Endothelial cell of umbilical vein (primary cell): ENCODE results near the gene USHBP1.
A peak's percentile ranks its signal among the peaks of the same experiment; 100 is the strongest.

ENCODE experiments used
- JUN ChIP-seq: IDR thresholded peaks from 2 replicates; pipeline ENCODE4 v1.6.1; 2011; ENCODE audit warnings: borderline replicate concordance, low read depth; ENCODE audit not compliant: insufficient read length, insufficient read depth
- POLR2A ChIP-seq: IDR thresholded peaks from 2 replicates; pipeline ENCODE4 v1.6.1; 2012; ENCODE audit warnings: low read depth, mild to moderate bottlenecking, control low read depth, low read length
- POLR2AphosphoS5 ChIP-seq: IDR thresholded peaks from 2 replicates; pipeline ENCODE4 v1.6.1; 2012; ENCODE audit warnings: low read depth, mild to moderate bottlenecking, control low read depth, low read length, moderate library complexity; ENCODE audit not compliant: insufficient read depth
- TF ChIP-seq, protein P1 (sequence below), 2 donors: IDR thresholded peaks; 1 replicate in 1 of 2; 2 replicates in 1 of 2; pipeline ENCODE4 v1.5.1; 2011; ENCODE audit warnings: low read length in 2 of 2, mild to moderate bottlenecking in 2 of 2, moderate library complexity in 2 of 2, control low read depth in 1 of 2, inconsistent platforms in 1 of 2, low read depth in 1 of 2; ENCODE audit not compliant: insufficient read depth in 1 of 2; ENCODE audit errors: extremely low read depth in 1 of 2
- TF ChIP-seq, protein P2 (sequence below): IDR thresholded peaks from 2 replicates; pipeline ENCODE4 v1.6.1; 2011; ENCODE audit not compliant: insufficient read depth, insufficient read length

DNA sequence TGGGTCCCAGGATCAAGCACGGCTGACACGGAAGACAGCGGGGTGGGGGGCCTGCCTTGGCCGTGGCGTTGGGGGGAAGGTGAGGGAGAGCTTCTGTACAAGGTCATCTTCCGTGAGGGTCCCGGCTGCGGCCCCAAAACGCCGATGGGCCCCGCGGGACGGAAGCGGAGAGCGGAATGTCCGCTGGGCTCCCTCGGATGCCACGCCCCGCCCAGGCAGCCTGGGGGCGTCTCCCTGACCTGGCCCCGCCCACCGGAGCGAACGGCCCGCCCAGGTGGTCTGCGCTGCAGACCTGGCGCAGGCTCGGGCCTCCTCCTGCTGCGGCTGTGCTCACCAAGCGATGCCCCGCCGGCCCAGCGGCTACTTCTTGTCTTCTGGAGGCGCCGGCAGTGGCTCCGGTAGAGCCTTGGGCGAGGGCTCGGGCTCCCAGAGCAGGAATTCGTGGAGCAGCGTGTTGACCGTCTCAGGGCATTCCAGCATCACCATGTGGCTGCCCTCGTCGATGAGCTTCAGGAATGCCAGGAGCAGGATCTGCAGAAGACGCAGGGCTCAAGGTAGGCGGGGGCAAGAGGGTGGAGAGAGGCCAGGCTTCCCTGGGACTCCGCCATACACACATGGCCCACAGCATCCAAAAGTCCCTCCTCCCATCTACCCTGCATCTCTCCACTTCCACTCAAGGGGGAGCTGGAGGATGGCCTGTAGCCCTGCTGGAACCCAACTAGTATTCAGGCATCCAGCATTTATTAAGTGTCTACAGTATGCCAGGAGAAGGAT lies 27.9 kb upstream of the USHBP1 start:
- TF ChIP-seq POLR2A (peak; percentile 82), POLR2AphosphoS5 (peak; percentile 80), JUN (no peak)
- TF ChIP-seq, protein P1, sequence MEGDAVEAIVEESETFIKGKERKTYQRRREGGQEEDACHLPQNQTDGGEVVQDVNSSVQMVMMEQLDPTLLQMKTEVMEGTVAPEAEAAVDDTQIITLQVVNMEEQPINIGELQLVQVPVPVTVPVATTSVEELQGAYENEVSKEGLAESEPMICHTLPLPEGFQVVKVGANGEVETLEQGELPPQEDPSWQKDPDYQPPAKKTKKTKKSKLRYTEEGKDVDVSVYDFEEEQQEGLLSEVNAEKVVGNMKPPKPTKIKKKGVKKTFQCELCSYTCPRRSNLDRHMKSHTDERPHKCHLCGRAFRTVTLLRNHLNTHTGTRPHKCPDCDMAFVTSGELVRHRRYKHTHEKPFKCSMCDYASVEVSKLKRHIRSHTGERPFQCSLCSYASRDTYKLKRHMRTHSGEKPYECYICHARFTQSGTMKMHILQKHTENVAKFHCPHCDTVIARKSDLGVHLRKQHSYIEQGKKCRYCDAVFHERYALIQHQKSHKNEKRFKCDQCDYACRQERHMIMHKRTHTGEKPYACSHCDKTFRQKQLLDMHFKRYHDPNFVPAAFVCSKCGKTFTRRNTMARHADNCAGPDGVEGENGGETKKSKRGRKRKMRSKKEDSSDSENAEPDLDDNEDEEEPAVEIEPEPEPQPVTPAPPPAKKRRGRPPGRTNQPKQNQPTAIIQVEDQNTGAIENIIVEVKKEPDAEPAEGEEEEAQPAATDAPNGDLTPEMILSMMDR (IDR thresholded peaks at IDR 0.05; ENCODE audit: extremely low read depth in 1 of 2, insufficient read depth in 1 of 2, low read depth in 1 of 2, low read length in 2 of 2): peak; percentile 67
- TF ChIP-seq, protein P2, sequence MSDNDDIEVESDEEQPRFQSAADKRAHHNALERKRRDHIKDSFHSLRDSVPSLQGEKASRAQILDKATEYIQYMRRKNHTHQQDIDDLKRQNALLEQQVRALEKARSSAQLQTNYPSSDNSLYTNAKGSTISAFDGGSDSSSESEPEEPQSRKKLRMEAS: no peak
